Activated naive CD4-positive, alpha-beta T cell treated with anti-CD3 and anti-CD28 coated beads, Interleukin-2, amount 10 ng/mL, durations not matched to agents 5 hours and 36 hours (primary cell): Measurements from ENCODE around the gene B4GALT4. TPM values are rescaled to one million over a fixed set of nuclear protein-coding genes. Genes with fewer than 3 reads are reported as not detected.

ENCODE experiments used
- total RNA-seq, 2 experiments: library from RNA; stranded (reverse); gene quantifications; one replicate each; pipeline ENCODE4 v1.2.3, GENCODE V29; 2021

The B4GALT4 gene
- 10 to 100 TPM; 16.4 to 18.3 TPM for total RNA-seq

GRCh38 chr3:119240591-119241434 is at the start of gene B4GALT4:
Gene B4GALT4 (minus strand): TSS chr3:119240878. CDS start chr3:119230099, 10,779 bp downstream.

GRCh38 chr3:119173325-119173724 is 67.4 kb downstream of the B4GALT4 start, which contains the start of gene UPK1B:
Gene UPK1B (plus strand): TSS chr3:119173598. CDS start chr3:119186742, 13,144 bp downstream.

Other genes starting within 250 kb of the B4GALT4 start
- under 1 TPM; 0.55 to 0.99 TPM for gene IGSF11, start 206.0 kb downstream of the B4GALT4 start, total RNA-seq
- gene TEX55, start 94.7 kb downstream of the B4GALT4 start, total RNA-seq: not detected
- not detected for gene UPK1B, start 67.3 kb downstream of the B4GALT4 start, total RNA-seq
- gene ARHGAP31, start 53.5 kb upstream of the B4GALT4 start, total RNA-seq: 1 to 10 TPM; 1.3 to 1.5 TPM
- 10 to 100 TPM; 31.0 to 31.8 TPM for gene TMEM39A, start 222.7 kb upstream of the B4GALT4 start, total RNA-seq
- gene POGLUT1, start 228.1 kb upstream of the B4GALT4 start, total RNA-seq: 10 to 100 TPM; 29.6 to 32.8 TPM